GM10266 (cell line): ENCODE results near the gene ADAT3.
"Not testable (repeated sequence)": the region's sequence is repeated elsewhere in the genome, so short reads cannot be mapped to it uniquely, and the experiment has no call there.

Source experiments
- DNase-seq: peaks from one replicate; pipeline ENCODE4 v3.0.0; 2012; ENCODE audit errors: extremely low spot score
- TF ChIP-seq, protein P1 (sequence below): IDR thresholded peaks from 2 replicates; pipeline ENCODE4 v1.5.1; 2012; ENCODE audit warnings: mild to moderate bottlenecking, low read depth; ENCODE audit not compliant: control insufficient read depth, insufficient read depth; ENCODE audit errors: missing control alignments

ADAT3 gene

GRCh38 chr19:1883784-1884183 lies 21.4 kb upstream of the ADAT3 start:
- TF ChIP-seq, protein P1, sequence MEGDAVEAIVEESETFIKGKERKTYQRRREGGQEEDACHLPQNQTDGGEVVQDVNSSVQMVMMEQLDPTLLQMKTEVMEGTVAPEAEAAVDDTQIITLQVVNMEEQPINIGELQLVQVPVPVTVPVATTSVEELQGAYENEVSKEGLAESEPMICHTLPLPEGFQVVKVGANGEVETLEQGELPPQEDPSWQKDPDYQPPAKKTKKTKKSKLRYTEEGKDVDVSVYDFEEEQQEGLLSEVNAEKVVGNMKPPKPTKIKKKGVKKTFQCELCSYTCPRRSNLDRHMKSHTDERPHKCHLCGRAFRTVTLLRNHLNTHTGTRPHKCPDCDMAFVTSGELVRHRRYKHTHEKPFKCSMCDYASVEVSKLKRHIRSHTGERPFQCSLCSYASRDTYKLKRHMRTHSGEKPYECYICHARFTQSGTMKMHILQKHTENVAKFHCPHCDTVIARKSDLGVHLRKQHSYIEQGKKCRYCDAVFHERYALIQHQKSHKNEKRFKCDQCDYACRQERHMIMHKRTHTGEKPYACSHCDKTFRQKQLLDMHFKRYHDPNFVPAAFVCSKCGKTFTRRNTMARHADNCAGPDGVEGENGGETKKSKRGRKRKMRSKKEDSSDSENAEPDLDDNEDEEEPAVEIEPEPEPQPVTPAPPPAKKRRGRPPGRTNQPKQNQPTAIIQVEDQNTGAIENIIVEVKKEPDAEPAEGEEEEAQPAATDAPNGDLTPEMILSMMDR, result no peak
- no peak for DNase-seq

GRCh38 chr19:1884291-1884718 lies 20.9 kb upstream of the ADAT3 start:
- TF ChIP-seq, protein P1, result no peak
- DNase-seq, result no peak

DNA sequence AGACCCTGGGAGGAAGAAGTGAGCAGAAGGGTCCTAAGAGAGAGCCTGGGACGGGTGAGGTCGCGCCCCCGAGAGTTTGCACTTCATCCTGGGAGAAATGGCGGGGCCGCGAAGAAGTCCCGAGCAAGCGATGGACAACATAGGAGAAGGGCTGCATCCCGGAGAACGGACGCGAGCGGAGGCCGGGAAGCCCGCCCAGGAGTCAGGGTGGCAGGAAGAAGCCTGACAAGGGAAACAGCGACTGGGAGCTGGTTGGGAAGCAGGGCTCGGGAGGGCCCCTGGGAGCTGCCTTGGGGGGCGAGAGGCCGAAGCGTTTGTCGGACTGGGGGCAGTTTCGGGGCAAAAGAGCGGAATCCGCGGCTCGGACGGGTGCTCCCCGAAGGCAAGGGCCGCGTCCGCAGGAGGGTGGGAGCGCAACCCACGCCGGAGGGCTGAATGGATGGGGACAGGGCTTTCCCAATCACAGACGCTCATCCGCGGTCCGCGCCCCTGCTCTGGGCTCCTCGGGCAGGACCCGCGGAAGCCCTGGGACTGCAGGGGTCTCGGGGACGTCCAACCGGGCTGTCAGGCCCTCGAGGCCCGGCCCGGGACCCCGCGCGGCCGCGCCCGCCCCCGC lies 20.4 kb upstream of the ADAT3 start:
- TF ChIP-seq, protein P1, result no peak
- DNase-seq, result no peak

GRCh38 chr19:1885398-1886119 lies 19.6 kb upstream of the ADAT3 start, which contains the start of gene ABHD17A:
Gene ABHD17A (minus strand): TSS chr19:1885496. CDS start chr19:1881566, 3,930 bp downstream.
- DNase-seq, result peak; percentile 99

DNA sequence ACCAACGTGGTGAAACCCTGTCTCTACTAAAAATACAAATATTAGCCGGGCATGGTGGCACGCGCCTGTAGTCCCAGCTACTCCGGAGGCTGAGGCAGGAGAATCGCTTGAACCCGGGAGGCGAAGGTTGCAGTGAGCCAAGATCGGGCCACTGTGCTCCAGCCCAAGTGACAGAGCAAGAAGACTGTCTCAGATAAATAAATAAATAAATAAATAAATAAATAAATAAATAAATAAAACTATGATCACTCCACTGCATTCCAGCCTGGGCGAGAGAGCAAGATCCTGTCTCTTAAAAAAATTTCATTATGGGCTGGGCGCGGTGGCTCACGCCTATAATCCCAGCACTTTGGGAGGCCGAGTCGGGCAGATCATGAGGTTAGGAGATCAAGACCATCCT lies 18.8 kb upstream of the ADAT3 start:
- DNase-seq, result not testable (repeated sequence)

DNA sequence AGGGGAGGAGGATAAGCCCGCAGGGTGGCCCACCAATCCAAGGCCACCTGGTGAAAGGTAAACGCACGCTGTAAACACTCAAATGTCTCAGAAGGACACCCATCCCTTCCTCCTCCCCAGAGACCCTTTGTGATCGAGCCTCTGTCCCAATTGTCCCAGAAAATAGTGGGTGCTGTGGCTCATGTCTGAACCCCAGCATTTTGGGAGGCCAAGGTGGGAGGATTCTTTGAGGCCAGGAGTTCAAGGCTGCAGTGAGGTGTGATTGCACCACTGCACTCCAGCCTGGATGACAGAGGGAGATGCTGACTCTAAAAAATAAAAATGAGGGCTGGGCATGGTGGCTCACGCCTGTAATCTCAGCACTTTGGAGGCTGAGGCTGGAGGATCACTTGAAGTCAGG lies 16.8 kb upstream of the ADAT3 start:
- DNase-seq, result no peak
- TF ChIP-seq, protein P1, result no peak

DNA sequence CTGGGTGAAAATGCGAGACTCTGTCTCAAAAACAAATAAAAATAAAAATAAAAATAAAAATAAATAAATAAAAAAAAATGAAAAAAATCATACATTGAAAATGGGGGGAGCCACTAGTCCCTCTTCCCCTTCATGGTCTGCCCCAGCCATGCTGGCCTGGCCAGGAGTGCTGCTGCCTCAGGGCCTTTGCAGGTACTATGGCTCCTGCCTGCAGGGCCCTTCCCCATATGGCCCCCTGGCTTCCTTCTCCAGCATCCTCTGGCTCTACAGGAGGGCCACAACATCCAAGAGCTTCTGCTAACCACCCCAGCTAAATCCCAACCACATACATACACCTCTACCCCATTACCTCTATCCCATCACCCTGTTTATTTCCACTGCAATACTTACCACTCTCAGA lies 15.3 kb upstream of the ADAT3 start:
- no peak for DNase-seq
- TF ChIP-seq, protein P1, result no peak

- DNase-seq, result no peak
- TF ChIP-seq, protein P1, result no peak
Observed at GRCh38 chr19:1893791-1894190, 11.4 kb upstream of the ADAT3 start.
